NCI-H345 treated with DMSO at 0.1 percent for 48 hours (cell line): ENCODE results near the gene VRK1.

Experiments used
- DNase-seq: peaks from one replicate; lab custom pipeline; 2025; ENCODE audit not compliant: unreplicated experiment; lab: John Stamatoyannopoulos, UW

The VRK1 gene

GRCh38 chr14:96916751-96917150 lies 119.6 kb downstream of the VRK1 start:
- DNase-seq: no peak

GRCh38 chr14:96917442-96917963 lies 120.3 kb downstream of the VRK1 start:
- no peak for DNase-seq

- DNase-seq: no peak
Measured at GRCh38 chr14:96920023-96920422, 122.8 kb downstream of the VRK1 start.

GRCh38 chr14:96920820-96921219 lies 123.6 kb downstream of the VRK1 start:
- DNase-seq: no peak

GRCh38 chr14:96922986-96923385 lies 125.8 kb downstream of the VRK1 start:
- no peak for DNase-seq

- no peak for DNase-seq
Measured at GRCh38 chr14:96925422-96925821, 128.2 kb downstream of the VRK1 start.

GRCh38 chr14:96926001-96926400 lies 128.8 kb downstream of the VRK1 start:
- no peak for DNase-seq

- DNase-seq: no peak
Measured at GRCh38 chr14:96928779-96929380, 131.7 kb downstream of the VRK1 start.

GRCh38 chr14:96929950-96930349 lies 132.8 kb downstream of the VRK1 start:
- DNase-seq: no peak

GRCh38 chr14:96930526-96930925 lies 133.3 kb downstream of the VRK1 start:
- no peak for DNase-seq
